Fibroblast of skin of abdomen (primary cell): ENCODE data around the gene CUL2.
"Not testable (repeated sequence)": the region's sequence is repeated elsewhere in the genome, so short reads cannot be mapped to it uniquely, and the experiment has no call there.

Experiments used
- DNase-seq: peaks from one replicate; pipeline ENCODE4 v3.0.0-alpha.2; 2013

The CUL2 gene

DNA sequence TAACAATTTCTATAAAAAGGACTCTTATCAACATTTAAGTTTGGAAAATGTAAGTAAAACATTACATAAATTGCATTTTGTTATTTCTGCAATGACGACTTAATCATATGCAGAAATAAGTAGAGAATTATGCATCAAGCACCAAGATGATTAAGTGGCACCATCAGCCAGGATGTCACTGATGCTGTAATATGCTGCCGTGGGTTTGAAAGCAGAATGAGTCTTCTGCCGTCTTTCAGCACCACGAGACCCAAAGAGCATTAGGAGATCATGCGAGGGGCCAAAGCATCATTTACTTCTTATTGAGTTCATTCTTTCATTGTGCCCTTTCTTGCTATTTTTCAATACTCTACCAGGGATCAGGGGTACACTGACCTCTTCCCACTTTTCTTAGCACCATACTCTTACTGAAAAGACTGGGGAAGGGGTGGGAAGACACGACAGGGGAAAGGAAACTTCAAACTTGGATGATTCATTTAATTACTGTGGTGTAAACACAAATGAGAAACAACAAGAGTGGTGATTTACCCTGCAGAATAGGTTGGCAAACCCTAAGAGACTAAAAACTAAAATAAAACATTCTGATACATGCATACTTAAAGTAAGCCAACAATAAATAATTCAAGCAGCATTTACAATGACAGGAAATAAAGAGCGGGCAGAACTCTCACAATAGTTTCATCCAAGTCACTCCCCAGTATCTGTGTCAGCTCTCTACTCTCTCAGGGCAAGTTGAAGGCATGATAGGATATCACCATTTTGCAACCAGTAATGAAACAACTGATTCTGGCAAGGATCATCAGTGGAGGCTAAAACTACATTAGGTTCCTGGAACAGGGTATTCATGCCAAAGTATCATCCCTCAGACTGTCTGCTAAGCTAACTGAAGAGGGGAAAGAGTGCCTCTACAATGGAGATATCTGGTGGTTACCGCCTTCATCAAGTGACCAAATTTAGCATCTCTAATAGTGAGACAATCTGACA lies 70.8 kb downstream of the CUL2 start:
- no peak for DNase-seq

DNA sequence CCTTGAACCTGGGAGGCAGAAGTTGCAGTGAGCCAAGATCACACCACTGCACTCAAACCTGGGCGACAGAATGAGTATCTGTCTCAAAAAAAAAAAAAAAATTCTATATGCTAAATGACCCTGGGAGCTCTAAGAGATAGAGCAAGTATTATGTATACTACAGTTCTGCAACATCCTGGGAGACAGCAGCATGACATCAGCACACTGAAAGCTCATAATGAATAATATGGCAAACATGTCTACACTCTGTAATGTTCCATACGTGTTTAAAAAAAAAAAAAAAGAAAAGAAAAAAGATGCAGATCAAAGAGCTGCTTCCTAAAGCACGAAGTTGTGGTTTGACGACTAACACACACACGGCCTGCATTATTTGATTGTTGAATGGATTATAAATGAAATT lies 72.5 kb downstream of the CUL2 start:
- DNase-seq, result no peak

DNA sequence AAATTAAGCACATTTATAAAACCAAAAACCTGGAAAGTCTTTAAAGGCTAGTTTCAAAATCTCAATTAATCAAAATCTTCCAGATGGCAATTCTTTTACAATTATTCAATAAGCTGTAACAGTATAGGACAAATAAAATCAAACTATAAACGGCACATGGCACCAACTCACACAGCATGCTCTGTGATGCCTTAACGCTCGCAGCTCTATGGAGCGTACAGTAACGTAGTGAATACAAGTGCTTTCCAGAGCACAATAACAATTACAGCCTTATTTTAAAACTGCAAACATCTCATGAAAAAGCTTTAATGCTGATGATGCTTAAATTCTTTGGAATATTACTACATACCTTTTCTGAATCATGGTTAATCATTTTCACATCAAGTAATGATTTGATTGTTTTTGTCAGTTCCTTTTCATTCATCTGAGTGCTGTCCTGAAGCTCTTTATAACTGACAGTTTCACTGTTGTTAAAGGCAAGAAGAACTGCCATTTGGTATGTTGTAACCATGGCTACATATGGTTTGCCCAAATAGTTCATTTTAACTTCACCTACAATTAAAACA lies 74.2 kb downstream of the CUL2 start:
- DNase-seq, result no peak

DNA sequence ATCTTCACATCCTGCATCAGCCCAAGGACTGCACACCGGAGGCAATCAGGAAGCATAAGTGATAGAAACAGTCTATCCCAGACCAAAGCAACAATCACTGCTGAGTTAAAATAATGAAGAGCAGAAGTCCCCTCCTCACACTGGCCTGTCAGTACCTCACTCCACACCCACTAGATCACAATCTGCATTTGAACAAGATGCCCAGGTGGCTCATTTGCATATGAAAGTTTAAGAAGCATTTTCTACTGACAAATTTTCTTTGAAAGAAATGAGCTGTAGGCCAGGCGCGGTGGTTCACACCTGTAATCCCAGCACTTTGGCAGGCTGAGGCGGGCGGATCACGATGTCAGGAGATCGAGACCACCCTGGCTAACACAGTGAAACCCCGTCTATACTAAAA lies 77.4 kb downstream of the CUL2 start:
- no peak for DNase-seq

DNA sequence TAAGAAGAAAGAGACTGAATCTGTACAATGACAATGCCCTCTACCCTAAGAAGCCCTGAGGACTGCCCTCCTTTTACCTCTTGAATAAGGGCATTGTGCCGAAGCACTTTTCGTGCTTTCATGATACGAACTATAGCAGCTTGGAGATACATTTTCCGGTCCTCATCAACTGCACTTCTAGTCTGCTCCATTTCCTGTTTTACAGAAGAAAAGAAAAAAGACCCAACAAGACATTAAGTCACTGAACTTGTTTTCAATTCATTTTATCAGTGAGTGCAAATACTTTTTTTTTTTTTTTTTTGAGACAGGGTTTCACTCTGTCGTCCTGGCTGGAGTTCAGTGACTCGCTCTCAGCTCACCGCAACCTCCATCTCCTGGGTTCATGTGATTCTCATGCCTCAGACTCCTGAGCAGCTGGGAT lies 78.4 kb downstream of the CUL2 start:
- peak; percentile 34 for DNase-seq

DNA sequence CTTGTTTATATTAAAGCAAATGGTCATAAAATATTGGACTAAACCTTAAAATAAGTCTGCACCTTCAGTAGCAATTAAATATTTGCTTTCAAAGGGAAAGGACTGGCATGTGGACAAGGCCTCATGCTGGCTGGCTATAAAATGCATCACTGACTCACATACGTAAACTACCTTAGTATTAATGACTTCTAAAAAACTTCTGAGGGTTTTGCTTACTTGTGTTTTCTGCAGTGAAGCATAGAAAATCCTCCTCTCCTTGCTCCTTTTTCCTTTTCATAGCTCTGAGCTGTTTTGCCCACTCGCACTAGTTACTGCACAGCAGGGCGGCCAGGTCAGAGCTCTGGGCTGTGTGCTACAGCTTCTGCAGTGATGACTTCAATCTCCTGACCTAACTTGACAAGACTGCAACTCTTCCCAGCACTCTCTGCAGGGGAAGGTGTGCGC lies 82.3 kb downstream of the CUL2 start:
- DNase-seq, result no peak

DNA sequence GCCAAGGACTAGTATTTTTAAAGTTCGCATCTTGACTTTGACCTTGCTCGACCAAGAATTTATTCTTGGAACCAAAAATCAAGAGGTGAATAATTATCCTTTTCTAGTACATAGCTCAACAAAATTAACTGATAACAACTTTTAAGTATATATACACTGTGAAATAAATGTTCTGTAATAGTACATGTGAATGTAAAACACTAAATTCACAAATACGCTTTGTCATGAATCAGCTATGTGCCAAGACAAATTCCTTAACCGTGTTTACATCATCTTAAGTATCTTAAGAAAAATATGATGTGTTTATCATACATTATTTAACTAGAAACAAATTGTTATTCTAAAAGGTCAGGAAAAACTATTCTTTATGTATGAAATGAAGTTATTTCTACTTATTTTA lies 83.3 kb downstream of the CUL2 start:
- DNase-seq, result peak; percentile 40

DNA sequence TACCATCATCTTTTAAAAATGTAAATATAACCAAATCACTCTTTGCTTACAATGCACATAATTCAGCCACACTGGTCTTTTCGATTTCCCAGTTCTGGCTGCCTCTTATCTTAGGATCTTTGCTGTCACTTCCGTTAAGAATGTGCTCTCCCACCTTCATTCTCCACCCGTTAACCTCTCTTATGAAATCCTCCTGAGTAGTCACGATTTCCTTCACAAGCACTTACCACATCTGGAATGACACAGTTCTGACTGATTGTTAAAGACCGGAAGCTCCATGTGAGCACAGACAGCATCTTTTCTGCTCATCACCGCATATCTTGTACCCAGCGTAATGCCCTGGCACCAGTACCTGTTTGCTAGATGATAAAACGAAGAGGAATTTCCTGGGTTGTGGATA lies 84.3 kb downstream of the CUL2 start:
- DNase-seq, result peak; percentile 93

DNA sequence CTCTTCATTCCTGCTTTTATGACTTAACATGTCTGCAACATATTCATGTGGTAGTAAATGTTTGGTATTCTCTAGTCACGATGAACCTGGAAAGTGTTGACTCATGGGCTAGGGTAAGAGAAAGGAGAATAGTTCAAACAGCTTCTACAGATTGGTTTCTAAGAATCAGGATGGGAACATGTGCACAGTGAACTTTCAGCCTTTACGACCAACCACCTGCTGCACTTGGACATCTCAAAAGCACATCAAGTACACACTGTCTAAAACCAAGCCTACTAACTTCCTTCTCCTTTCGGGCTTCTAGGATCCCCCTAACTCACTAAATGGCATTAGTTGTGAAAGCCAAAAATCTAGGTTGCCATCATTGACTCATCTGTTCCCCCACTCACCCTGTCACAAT lies 85.5 kb downstream of the CUL2 start:
- peak; percentile 8 for DNase-seq

DNA sequence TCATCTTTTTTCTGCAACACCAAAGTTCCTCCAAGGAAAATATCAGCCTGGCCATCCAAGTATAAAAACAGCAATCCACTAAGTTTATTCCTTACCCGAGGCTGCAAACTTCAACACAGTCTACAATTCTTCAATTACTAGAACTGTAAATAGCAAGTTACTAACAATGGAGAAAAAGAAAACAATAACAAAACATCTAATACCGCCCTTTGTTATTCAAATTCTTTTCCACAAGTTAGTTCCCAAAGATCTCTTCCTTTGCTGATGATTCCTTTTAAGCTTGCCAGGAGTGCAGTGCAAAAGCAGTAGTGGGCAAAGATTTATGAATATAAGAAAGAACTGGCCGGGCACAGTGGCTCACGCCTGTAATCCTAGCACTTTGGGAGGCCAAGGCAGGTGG lies 86.2 kb downstream of the CUL2 start:
- no peak for DNase-seq

DNA sequence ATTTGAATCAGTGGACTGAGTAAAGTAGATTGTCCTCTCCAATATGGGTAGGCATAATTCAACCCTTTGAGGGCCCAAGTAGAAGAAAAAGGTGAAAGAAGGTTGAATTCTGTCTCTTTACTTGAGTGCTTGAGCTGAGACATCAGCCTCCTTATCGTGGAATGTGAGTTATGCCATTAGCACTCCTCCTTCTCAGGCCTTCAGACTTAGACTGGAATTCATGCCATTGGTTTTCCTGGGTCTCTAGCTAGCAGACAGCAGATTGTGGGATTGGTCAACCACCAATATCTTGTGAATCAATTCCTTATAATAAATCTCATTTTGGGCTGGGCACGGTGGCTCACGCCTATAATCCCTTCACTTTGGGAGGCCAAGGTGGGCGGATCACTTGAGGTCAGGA lies 89.2 kb downstream of the CUL2 start:
- peak; percentile 33 for DNase-seq

DNA sequence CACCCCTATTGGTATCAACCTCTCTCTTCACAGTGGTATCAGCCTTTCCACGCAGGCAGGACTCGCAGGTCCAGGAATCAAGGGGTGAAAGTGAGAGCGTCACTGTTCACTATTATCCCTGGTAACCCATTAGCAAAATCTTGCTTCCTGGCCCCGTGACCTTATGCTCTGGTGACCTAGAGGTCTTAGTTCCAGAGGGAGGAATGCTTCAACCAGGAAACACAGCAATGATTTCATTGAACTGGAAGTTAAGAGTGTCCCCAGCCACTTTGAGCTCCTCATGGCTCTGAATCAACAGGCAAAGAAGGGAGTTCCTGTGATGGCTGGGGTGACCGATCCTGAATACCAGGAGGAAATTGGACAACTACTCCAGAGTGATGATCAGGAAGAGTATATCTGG lies 90.6 kb downstream of the CUL2 start:
- no peak for DNase-seq

DNA sequence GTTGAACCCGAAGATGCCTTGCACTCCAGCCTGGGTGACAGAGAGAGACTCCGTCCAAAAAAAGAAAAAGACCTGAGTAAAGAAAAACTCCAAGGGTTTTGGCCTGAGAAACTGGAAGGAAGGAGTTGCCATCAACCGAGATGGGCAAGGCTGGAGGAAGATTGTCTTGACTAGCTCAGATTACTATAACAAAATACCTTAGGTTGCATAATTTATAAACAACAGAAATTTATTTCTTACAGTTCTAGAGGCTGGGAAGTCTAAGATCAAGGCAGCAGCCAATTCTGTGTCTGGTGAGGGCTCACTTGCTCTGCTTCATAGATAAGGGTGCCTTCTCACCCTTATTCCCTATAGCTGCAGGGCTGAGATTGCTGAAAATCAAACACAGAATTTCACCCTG lies 91.2 kb downstream of the CUL2 start:
- no peak for DNase-seq

DNA sequence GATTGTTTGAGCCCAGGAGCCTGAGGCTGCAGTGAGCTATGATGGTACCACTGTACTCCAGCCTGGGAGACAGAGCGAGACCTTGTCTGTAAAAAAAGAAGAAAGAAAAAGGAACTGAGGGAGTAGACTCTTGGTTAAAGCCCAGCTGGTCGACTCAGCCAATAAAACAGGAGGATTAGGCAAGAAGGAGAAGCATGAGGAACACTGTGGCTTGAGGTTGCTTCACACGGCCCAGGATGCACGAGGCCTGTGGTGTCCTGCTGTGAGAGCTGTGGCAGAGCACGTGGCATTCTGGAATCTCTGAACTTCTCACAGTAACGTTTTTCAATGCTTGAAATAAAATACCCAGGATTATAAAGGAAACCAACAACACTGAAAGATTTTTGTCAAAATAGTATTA lies 93.3 kb downstream of the CUL2 start:
- peak; percentile 38 for DNase-seq

DNA sequence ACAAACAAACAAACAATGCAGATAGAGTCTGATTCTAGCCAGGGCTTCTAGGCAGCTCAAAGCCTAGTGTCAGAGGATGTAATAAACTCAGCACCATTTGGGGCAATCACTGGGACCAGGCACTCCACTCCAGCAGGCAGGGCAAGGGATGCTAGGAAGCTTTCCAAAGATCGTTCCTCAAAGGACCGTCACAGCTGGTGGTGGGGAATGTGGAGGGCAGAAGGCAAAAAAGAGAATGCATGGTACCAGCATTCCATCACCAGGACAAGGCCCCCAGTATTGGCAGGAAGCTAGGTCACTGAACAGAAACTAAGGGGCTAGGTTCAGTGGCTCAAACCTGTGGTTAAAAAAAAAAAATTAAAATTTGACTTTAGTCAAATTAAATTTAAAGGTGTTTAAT lies 94.2 kb downstream of the CUL2 start:
- DNase-seq, result no peak

DNA sequence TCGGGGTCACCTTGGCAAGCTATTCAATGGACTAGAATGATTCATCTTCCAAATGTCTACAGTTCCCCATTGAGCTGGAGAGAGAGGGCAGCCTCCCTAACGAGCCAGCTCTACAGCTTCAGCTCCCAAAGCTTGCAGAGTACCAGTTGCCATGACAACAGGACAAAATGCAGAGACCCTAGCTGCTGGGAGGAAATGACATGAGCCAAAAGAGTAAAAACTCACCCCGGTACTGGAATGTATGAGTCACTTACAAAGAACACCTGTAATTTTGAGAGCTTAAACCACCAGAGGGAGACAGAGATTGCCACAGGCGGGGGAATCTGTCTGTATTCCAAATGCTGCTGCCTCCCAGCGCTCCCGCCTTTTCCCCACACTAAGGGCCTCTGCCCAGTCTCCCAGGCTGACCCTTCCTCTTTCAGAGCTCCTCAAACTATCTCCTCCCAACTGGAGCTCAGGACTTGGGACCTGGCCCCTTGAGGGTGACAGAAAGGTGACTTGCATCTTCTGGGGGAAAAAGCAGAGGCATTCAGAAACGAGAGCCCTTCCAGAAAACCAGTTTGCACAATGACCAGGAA lies 95.5 kb downstream of the CUL2 start:
- peak; percentile 72 for DNase-seq

DNA sequence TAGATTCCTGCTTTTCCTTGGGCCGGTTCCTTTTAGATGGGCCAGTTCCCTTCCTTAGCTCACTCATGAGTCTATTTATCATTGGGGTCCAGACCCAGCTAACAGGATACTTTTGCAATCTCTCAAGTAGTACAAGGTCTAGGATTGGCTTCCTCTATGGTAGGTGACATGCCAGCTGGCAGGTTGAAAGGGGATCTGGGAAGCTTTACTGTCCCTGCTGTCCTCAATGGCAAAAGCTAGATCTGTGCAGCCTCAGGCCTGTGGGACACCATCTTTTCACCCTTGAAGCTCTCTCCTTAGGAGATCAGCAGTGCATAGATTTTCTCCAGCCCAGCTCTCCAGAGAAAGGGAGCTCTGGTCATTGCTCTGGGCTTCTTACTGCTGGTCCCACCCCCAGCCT lies 96.4 kb downstream of the CUL2 start:
- DNase-seq, result no peak

DNA sequence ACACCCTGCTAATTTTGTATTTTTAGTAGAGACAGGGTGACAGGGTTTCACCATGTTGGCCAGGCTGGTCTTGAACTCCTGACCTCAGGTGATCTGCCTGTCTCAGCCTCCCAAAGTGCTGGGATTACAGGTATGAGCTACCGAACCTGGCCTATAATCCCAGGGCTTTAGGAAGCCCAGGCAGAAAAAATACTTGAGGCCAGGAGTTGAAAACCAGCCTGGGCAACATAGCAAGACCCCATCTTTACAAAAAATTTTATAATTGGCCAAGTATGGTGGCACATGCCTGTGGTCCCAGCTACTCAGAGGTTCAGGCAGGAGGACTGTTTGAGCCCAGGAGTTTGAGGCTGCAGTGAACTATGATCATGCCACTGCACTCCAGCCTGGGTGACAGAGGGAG lies 99.0 kb downstream of the CUL2 start:
- not testable (repeated sequence) for DNase-seq

DNA sequence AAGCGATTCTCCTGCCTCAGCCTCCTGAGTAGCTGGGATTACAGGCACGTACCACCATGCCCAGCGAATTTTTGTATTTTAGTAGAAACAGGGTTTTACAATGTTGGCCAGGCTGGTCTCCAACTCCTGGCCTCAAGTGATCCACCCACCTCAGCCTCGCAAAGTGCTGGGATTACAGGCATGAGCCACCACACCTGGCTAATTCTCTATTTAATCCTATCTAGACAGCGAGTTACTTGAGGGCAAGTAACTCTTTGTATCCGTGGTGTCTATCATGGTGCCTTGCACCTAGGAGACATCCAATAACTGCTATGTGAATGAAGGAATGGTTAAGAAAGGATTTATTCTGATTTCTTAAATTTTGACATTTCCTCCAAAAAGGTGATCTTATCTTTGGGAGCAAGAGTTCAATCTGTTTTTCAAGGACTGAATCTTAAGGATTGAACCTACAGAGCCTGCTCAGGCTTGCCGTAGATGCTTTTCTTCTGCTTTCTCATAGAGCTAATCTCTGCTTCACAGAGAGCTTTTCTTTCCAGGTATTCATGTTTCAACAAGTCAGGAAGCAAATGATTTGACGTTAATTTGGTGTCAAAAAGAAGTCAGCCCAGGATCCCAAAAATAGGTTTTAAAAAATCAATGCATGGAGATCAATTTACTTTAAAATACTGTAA lies 101.6 kb downstream of the CUL2 start:
- DNase-seq, result no peak

DNA sequence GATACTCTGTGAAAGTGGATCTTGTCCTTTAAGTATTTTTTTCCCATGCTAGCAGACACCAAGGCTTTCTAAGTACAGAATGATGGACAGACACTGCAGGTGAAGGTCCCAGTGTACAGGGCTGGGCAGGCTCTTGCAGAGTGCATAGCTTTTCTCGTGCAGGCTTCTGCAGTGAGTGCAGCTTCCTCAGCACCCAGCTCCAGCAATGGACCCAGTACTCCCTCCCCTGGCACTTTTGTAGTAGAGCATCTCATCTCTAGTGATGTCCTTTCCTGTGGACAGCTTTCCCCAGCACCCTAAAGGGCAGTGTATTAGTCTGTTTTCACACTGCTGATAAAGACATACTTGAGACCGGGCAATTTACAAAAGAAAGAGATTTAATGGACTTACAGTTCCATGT lies 104.3 kb downstream of the CUL2 start:
- DNase-seq, result peak; percentile 14

DNA sequence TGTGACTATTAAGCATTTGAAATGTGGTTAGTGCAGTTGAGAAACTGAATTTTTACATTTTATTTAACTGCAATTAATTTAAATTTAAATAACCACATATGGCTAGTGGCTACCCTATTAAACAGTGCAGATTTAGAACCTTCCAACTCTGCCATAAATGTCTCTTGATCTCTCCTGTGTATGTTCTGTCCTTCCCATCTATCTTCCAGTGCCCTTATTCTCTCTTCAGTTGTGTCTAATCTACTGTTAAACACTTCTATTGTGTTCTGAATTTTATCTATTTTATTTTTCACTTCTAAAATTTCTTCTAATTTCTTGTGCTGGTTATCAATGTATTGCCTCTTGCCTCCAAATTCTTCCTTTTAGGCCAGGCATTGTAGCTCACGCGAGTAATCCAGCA lies 105.0 kb downstream of the CUL2 start:
- DNase-seq, result no peak

DNA sequence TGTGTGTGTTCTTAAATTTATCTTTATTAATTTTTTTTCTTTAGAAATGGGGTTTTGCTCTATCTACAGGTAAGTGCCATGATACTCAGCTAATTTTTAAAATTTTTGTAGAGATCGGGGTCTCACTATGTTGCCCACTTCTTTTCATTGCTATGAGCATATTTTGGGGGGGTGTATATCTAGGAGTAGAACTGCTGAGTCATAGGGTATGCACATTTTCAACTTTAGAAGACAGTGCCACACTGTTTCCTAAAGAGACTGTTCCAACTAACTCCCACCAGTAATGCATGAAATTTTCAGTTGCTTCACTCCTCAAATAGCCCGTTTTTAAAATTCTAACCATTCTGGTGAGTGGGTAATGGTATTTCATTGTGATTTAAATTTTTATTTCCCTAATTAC lies 108.3 kb downstream of the CUL2 start:
- no peak for DNase-seq

DNA sequence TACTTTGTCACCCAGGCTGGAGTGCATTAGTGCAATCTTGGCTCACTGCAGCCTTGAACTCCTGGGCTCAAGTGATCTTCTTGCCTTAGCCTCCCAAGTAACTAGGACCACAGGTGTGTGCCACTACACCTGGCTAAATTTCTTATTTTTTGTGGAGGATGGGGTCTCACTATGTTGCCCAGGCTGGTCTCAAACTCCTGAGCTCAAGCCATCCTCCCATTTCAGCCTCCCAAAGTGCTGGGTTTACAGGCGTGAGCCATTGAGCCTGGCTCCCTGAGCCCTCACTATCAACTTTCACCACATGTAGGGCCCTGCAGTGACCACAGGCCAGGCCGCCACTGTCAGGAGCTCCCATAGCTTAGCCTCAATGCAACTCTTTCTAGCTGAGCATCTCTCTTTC lies 110.2 kb downstream of the CUL2 start:
- no peak for DNase-seq
